Tibial nerve (tissue), 3 donors: ENCODE measurements around the gene TNFRSF21.

Experiments
- CTCF ChIP-seq, 5 experiments: fragments of 200-600 bp in 3 of 5; fragments of 450-650 bp in 2 of 5; sonication (generic) in 3 of 5; IDR thresholded peaks; one replicate each; pipeline ENCODE4 v1.5.1; 2016 to 2019; ENCODE audit warnings: antibody characterized with exemption in 5 of 5, mild to moderate bottlenecking in 3 of 5, moderate library complexity in 2 of 5
- POLR2A ChIP-seq, 2 donors: fragments of 450-650 bp; IDR thresholded peaks; one replicate each; pipeline ENCODE4 v1.6.1; 2017; ENCODE audit warnings: antibody characterized with exemption in 2 of 2, mild to moderate bottlenecking in 2 of 2, moderate library complexity in 2 of 2

GRCh38 chr6:47318236-47318989, 8.7 kb upstream of the TNFRSF21 start:
- TF ChIP-seq CTCF (IDR thresholded peaks at IDR 0.05) (no peak), POLR2A (IDR thresholded peaks at IDR 0.05) (no peak)
